KMS-11 (cell line): ENCODE measurements around the gene SORCS2.

Experiments used
- H2AFZ ChIP-seq: fragments of 200-600 bp; sonication (generic); 2 replicates; pipeline ENCODE4 v1.6.1; 2016; ENCODE audit warnings: antibody characterized with exemption, mixed run types, low read depth
- H3K27ac ChIP-seq: fragments of 200-600 bp; sonication (generic); 2 replicates; pipeline ENCODE4 v1.6.1; 2016; ENCODE audit warnings: mild to moderate bottlenecking, mixed run types
- H3K27me3 ChIP-seq: fragments of 200-600 bp; sonication (generic); 2 replicates; pipeline ENCODE4 v1.6.1; 2017; ENCODE audit warnings: mild to moderate bottlenecking, low read depth, mixed run types, moderate library complexity; ENCODE audit not compliant: insufficient read depth
- H3K36me3 ChIP-seq: fragments of 200-600 bp; sonication (generic); 2 replicates; pipeline ENCODE4 v1.6.1; 2017; ENCODE audit warnings: mild to moderate bottlenecking, mixed run types; ENCODE audit not compliant: insufficient read depth
- H3K4me1 ChIP-seq: fragments of 200-600 bp; sonication (generic); 2 replicates; pipeline ENCODE4 v1.6.1; 2016; ENCODE audit warnings: mild to moderate bottlenecking, low read depth, mixed run types; ENCODE audit not compliant: poor library complexity, severe bottlenecking
- H3K4me2 ChIP-seq: fragments of 200-600 bp; sonication (generic); 2 replicates; pipeline ENCODE4 v1.7.0; 2016; ENCODE audit warnings: mild to moderate bottlenecking, mixed run types
- H3K4me3 ChIP-seq: fragments of 200-600 bp; sonication (generic); IDR thresholded peaks from 2 replicates; pipeline ENCODE4 v1.6.1; 2017; ENCODE audit warnings: low read depth, low read length, mixed read lengths; ENCODE audit not compliant: insufficient read depth
- H3K79me2 ChIP-seq: fragments of 200-600 bp; sonication (generic); 2 replicates; pipeline ENCODE4 v1.6.1; 2016; ENCODE audit warnings: low read depth, mixed run types; ENCODE audit not compliant: insufficient read depth
- H3K9ac ChIP-seq: fragments of 200-600 bp; sonication (generic); 2 replicates; pipeline ENCODE4 v1.6.1; 2016; ENCODE audit warnings: mild to moderate bottlenecking, mixed run types
- H4K20me1 ChIP-seq: fragments of 200-600 bp; sonication (generic); 2 replicates; pipeline ENCODE4 v1.6.1; 2016; ENCODE audit warnings: mild to moderate bottlenecking, mixed run types; ENCODE audit not compliant: insufficient read depth
- TF ChIP-seq, protein P1 (sequence below): fragments of 200-600 bp; sonication (generic); conservative IDR thresholded peaks from 2 replicates; pipeline ENCODE4 v1.6.1; 2017; ENCODE audit warnings: low read depth, mild to moderate bottlenecking, antibody characterized with exemption, low read length, moderate library complexity, mixed read lengths

The SORCS2 gene

GRCh38 chr4:7146786-7147115, 45.6 kb upstream of the SORCS2 start:
- Histone ChIP-seq H3K4me3 (no peak overlapping the region), H3K4me1 (no peaks in the 10 kb centered on the region), H2AFZ (no peak overlapping the region), H4K20me1 (no peaks in the 10 kb centered on the region), H3K27ac (no peak overlapping the region), H3K4me2 (no peak overlapping the region), H3K27me3 (peaks cover 72% of the 10 kb centered on the region), H3K79me2 (no peaks in the 10 kb centered on the region), H3K36me3 (no peaks in the 10 kb centered on the region), H3K9ac (no peak overlapping the region)
- TF ChIP-seq, protein P1, sequence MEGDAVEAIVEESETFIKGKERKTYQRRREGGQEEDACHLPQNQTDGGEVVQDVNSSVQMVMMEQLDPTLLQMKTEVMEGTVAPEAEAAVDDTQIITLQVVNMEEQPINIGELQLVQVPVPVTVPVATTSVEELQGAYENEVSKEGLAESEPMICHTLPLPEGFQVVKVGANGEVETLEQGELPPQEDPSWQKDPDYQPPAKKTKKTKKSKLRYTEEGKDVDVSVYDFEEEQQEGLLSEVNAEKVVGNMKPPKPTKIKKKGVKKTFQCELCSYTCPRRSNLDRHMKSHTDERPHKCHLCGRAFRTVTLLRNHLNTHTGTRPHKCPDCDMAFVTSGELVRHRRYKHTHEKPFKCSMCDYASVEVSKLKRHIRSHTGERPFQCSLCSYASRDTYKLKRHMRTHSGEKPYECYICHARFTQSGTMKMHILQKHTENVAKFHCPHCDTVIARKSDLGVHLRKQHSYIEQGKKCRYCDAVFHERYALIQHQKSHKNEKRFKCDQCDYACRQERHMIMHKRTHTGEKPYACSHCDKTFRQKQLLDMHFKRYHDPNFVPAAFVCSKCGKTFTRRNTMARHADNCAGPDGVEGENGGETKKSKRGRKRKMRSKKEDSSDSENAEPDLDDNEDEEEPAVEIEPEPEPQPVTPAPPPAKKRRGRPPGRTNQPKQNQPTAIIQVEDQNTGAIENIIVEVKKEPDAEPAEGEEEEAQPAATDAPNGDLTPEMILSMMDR = no peak

DNA sequence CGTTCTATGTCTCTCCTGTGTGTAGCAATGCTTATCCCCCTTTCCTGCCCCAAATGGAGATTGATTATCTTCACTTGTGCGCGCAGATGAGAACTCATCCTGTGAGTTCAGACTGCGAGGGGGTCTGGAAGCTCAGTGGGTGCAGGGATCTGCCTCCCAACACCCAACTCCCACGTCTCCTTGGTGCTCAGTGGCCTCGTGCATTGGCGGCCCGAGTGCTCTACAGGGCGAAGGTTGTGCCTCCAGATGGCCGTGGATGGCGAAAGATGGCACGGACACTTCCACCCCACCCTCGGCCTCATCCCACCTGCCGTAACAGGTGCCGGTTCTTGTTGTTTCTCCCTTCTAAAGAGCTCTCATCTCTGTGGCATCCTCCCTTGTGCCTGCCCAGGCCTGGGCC, 45.1 kb upstream of the SORCS2 start:
- H4K20me1 ChIP-seq = no peaks in the 10 kb centered on the region
- H3K9ac ChIP-seq = no peak overlapping the region
- no peak overlapping the region for H3K4me3 ChIP-seq
- no peaks in the 10 kb centered on the region for H3K79me2 ChIP-seq
- peaks cover 69% of the 10 kb centered on the region for H3K27me3 ChIP-seq
- H3K27ac ChIP-seq = no peak overlapping the region
- no peaks in the 10 kb centered on the region for H3K4me1 ChIP-seq
- no peak overlapping the region for H2AFZ ChIP-seq
- no peaks in the 10 kb centered on the region for H3K36me3 ChIP-seq
- TF ChIP-seq, protein P1 = no peak
- H3K4me2 ChIP-seq = no peak overlapping the region

DNA sequence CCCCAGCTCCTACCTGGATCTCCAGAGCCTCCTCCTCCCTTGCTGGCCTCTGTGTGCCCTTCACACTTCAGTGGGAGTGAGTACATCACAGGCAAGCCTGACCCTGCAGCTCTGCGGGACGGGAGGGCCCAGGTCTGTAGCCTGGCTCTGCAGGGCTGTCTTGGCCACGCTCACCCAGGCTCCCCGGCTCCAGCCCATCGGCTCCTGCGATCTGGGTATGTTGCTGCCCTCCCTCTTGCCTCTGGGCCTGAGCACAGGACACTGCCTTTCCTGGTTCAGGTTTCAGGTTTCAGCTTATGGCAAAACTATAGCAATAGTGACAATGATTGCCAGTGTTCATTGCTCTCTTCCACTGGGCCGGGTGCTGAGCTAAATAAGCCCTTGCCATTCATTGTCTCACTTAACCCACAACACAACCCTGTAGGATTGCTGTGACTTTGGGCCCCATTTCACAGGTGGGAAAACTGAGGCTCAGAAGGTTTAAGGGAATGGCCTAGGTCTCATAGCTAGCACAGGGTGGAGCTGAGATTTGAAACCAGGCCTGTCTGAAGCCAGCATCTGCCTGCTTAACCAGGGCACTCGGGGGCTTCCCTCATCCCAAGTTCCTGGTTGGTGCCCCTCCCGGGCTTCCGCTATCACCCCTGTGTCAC, 44.6 kb upstream of the SORCS2 start:
- H3K4me1 ChIP-seq = no peaks in the 10 kb centered on the region
- no peaks in the 10 kb centered on the region for H3K79me2 ChIP-seq
- H3K27me3 ChIP-seq = peaks cover 63% of the 10 kb centered on the region
- TF ChIP-seq, protein P1 = no peak
- H3K4me3 ChIP-seq = no peak overlapping the region
- no peak overlapping the region for H3K4me2 ChIP-seq
- H4K20me1 ChIP-seq = no peaks in the 10 kb centered on the region
- no peak overlapping the region for H3K27ac ChIP-seq
- no peak overlapping the region for H3K9ac ChIP-seq
- no peaks in the 10 kb centered on the region for H3K36me3 ChIP-seq
- no peak overlapping the region for H2AFZ ChIP-seq

GRCh38 chr4:7148337-7148736, 44.0 kb upstream of the SORCS2 start:
- H3K4me3 ChIP-seq = no peak overlapping the region
- H3K4me1 ChIP-seq = no peaks in the 10 kb centered on the region
- no peaks in the 10 kb centered on the region for H3K36me3 ChIP-seq
- H4K20me1 ChIP-seq = no peaks in the 10 kb centered on the region
- no peak overlapping the region for H3K27ac ChIP-seq
- no peak overlapping the region for H3K9ac ChIP-seq
- no peaks in the 10 kb centered on the region for H3K79me2 ChIP-seq
- no peak overlapping the region for H3K4me2 ChIP-seq
- peaks cover 61% of the 10 kb centered on the region for H3K27me3 ChIP-seq
- TF ChIP-seq, protein P1 = no peak
- H2AFZ ChIP-seq = no peak overlapping the region
